HepG2 (cell line): ENCODE data around the gene NHLH2. TPM values are rescaled to one million over a fixed set of nuclear protein-coding genes. Genes with fewer than 3 reads are reported as not detected.

Source experiments
- HNRNPUL1 ChIP-seq: fragments of 200-400 bp; formaldehyde crosslinking; IDR thresholded peaks from 2 replicates; pipeline ENCODE4 v1.6.1; 2017; ENCODE audit warnings: low read depth, mild to moderate bottlenecking, low read length, moderate library complexity
- polyA plus RNA-seq, 8 experiments: library from polyadenylated mRNA; depleted of rRNA in 3 of 8; stranded (reverse) in 7 of 8; unstranded in 1 of 8; fragments of >200 nt; fragmentation: Illumina TruSeq in 4 of 8; extraction: Trizol in 4 of 8; gene quantifications; 2 replicates each; pipeline versions ENCODE4 v1.2.1 to v1.2.3, GENCODE V29; 2011 to 2016; ENCODE audit warnings: low read depth in 4 of 8, missing spikeins in 1 of 8, mixed read lengths in 1 of 8; ENCODE audit not compliant: insufficient read depth in 1 of 8
- total RNA-seq, 5 experiments: library from RNA; depleted of rRNA; stranded (reverse); fragments of >200 nt; fragmentation: Illumina TruSeq; extraction: Trizol; gene quantifications; 2 replicates each; pipeline ENCODE4 v1.2.3, GENCODE V29; 2016; ENCODE audit warnings: low read depth in 1 of 5
- TF ChIP-seq, protein P1 (sequence below): sonication (generic); formaldehyde crosslinking; IDR thresholded peaks from 2 replicates; pipeline ENCODE4 v1.5.0; 2020; ENCODE audit warnings: mild to moderate bottlenecking, missing genetic modification reagents, borderline replicate concordance
- TF ChIP-seq, protein P2 (sequence below): IDR thresholded peaks from 2 replicates; pipeline ENCODE4 v1.6.1; 2016

The NHLH2 gene
- total and polyA plus RNA-seq, 2 of the 13 experiments (the other 11 are each of a cell fraction or from before 2014, with no cell fraction given), result not detected

DNA sequence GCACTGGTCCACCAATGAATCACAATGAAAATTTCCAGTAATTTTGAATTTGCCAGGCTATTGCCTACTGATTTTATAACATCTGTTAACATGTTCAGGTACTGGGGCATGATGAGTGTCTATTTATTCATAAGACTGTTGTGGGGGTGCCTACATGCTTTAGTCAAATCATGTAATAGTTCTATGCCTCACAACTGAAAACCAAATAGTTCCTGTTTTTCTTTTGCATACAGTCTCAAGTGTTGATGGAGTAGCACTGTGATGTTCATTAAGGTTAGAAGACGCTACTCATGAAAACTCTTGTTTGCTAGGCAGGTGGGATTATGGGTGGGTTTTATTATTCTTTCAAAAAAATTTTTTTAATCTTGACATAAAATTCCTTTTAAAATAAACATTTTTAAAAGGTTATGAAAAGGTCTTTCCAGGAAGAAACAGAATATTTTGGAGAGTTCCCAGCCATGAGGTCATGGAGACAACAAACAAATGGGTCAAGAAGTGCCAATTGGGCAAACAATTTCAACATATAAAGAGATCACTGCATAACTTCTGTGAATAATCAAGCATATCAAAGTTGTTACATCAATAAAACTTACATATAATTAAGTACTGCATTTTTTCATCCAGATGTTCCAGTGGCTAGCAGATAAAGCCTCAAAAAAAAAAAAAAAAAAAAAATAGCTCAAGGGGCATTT is 40.2 kb upstream of the NHLH2 start (continued):
- TF ChIP-seq, protein P1, sequence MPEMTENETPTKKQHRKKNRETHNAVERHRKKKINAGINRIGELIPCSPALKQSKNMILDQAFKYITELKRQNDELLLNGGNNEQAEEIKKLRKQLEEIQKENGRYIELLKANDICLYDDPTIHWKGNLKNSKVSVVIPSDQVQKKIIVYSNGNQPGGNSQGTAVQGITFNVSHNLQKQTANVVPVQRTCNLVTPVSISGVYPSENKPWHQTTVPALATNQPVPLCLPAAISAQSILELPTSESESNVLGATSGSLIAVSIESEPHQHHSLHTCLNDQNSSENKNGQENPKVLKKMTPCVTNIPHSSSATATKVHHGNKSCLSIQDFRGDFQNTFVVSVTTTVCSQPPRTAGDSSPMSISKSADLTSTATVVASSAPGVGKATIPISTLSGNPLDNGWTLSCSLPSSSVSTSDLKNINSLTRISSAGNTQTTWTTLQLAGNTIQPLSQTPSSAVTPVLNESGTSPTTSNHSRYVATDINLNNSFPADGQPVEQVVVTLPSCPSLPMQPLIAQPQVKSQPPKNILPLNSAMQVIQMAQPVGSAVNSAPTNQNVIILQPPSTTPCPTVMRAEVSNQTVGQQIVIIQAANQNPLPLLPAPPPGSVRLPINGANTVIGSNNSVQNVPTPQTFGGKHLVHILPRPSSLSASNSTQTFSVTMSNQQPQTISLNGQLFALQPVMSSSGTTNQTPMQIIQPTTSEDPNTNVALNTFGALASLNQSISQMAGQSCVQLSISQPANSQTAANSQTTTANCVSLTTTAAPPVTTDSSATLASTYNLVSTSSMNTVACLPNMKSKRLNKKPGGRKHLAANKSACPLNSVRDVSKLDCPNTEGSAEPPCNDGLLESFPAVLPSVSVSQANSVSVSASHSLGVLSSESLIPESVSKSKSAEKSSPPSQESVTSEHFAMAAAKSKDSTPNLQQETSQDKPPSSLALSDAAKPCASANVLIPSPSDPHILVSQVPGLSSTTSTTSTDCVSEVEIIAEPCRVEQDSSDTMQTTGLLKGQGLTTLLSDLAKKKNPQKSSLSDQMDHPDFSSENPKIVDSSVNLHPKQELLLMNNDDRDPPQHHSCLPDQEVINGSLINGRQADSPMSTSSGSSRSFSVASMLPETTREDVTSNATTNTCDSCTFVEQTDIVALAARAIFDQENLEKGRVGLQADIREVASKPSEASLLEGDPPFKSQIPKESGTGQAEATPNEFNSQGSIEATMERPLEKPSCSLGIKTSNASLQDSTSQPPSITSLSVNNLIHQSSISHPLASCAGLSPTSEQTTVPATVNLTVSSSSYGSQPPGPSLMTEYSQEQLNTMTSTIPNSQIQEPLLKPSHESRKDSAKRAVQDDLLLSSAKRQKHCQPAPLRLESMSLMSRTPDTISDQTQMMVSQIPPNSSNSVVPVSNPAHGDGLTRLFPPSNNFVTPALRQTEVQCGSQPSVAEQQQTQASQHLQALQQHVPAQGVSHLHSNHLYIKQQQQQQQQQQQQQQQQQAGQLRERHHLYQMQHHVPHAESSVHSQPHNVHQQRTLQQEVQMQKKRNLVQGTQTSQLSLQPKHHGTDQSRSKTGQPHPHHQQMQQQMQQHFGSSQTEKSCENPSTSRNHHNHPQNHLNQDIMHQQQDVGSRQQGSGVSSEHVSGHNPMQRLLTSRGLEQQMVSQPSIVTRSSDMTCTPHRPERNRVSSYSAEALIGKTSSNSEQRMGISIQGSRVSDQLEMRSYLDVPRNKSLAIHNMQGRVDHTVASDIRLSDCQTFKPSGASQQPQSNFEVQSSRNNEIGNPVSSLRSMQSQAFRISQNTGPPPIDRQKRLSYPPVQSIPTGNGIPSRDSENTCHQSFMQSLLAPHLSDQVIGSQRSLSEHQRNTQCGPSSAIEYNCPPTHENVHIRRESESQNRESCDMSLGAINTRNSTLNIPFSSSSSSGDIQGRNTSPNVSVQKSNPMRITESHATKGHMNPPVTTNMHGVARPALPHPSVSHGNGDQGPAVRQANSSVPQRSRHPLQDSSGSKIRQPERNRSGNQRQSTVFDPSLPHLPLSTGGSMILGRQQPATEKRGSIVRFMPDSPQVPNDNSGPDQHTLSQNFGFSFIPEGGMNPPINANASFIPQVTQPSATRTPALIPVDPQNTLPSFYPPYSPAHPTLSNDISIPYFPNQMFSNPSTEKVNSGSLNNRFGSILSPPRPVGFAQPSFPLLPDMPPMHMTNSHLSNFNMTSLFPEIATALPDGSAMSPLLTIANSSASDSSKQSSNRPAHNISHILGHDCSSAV, result no peak
- TF ChIP-seq, protein P2, sequence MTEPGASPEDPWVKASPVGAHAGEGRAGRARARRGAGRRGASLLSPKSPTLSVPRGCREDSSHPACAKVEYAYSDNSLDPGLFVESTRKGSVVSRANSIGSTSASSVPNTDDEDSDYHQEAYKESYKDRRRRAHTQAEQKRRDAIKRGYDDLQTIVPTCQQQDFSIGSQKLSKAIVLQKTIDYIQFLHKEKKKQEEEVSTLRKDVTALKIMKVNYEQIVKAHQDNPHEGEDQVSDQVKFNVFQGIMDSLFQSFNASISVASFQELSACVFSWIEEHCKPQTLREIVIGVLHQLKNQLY (CRISPR knock-in tag), result no peak
- TF ChIP-seq HNRNPUL1, result no peak
